Astrocyte of the cerebellum (primary cell): ENCODE results near the gene JAML.

ENCODE experiments used
- DNase-seq: peaks from one replicate; pipeline ENCODE4 v3.0.0-alpha.2; 2011; ENCODE audit warnings: low read depth
- H3K4me3 ChIP-seq: 2 replicates; pipeline ENCODE4 v1.5.1; 2011; ENCODE audit warnings: mild to moderate bottlenecking, low read depth, low read length, moderate library complexity
- in situ Hi-C: cut with HindIII; loops from 2 replicates; pipeline ENCODE4 v1.10.0; 2017; ENCODE audit warnings: low sequenced_read_pairs
- TF ChIP-seq, protein P1 (sequence below): IDR thresholded peaks from 2 replicates; pipeline ENCODE4 v1.5.1; 2012; ENCODE audit warnings: low read length, low read depth, moderate library complexity, mild to moderate bottlenecking; ENCODE audit errors: missing control alignments

Gene JAML

DNA sequence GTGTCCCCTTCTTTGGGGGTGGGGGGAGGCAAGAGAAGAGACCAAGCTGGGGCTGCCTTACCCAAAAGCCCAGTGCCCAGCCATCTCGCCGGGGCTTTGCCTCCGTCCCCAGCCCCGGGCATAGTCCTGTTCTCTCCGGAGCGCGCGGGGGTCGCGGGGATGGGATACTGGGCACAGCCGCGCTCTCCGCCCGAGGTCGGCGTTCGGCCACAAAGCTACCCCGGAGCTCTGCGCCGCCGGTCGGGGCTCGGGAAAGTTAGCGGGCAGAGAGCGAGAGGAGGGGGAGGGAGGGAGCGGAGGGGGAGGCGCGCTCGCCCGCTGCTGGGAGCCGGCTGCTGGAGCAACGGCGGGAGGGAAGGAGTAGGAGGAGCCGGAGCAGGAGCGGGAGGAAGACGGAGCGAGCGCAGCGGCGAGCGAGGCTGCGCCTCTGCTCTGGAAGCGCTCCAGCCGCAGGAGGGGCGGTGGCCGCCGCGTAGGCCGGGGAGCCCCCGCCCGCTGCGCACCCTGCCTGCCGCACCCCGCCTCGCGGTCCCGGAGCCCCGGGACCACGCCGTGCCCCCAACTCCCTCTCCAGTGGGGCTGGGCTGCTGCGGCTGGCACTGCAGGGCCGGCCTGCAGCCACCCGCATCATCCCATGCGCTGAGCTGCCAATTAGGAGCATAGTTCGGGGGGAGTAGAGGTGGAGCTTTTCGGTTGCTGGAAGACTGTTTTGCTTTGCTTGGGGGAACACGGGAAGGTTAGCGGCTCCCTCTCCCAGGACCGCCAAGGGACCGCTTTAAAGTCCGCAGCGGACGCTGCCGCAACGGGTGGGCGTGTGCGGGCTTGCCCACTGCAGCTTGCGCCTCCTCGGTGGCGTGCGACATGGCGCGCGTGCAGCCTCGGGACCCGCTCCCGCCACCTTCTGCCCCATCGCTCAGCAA lies 72.0 kb downstream of the JAML start, which contains the start of gene SCN4B:
SCN4B (minus strand) TSS at position 272 of the 920 bp plus-strand sequence; CDS start at position 122, 150 bp downstream.
- H3K4me3 ChIP-seq = peak within 1 kb of the TSS; percentile 43
- DNase-seq = no peak
- in situ Hi-C loops = no loop called here
- TF ChIP-seq, protein P1, sequence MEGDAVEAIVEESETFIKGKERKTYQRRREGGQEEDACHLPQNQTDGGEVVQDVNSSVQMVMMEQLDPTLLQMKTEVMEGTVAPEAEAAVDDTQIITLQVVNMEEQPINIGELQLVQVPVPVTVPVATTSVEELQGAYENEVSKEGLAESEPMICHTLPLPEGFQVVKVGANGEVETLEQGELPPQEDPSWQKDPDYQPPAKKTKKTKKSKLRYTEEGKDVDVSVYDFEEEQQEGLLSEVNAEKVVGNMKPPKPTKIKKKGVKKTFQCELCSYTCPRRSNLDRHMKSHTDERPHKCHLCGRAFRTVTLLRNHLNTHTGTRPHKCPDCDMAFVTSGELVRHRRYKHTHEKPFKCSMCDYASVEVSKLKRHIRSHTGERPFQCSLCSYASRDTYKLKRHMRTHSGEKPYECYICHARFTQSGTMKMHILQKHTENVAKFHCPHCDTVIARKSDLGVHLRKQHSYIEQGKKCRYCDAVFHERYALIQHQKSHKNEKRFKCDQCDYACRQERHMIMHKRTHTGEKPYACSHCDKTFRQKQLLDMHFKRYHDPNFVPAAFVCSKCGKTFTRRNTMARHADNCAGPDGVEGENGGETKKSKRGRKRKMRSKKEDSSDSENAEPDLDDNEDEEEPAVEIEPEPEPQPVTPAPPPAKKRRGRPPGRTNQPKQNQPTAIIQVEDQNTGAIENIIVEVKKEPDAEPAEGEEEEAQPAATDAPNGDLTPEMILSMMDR = no peak

DNA sequence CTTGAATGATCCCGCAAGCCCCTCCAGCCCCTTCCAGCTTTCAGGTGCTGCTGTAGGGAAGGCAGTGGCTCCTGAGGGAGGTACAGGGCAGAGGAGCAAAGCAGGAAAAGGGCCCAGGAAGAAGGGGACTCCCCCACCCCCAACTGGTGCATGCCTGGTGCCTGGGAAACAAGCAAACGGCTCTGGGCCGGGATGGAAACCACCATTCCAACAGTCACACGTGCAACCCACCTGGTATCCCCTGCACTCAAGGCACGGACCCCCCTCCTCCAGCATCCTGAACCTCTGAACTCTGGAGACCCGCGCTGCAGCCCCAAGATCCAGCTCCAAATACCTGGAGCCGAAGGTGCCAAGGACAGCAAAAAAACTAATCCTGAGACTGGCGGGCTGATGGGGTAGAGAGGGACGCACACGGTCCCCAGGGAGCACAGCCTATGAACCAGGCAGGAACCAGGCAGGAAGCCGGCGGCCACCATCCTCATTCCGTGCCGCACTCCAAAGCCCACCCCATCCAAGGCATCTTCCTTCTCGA lies 72.7 kb downstream of the JAML start:
- DNase-seq = no peak
- in situ Hi-C loops = no loop called here
- peak overlapping the region; percentile 43 for H3K4me3 ChIP-seq
- TF ChIP-seq, protein P1 = no peak

DNA sequence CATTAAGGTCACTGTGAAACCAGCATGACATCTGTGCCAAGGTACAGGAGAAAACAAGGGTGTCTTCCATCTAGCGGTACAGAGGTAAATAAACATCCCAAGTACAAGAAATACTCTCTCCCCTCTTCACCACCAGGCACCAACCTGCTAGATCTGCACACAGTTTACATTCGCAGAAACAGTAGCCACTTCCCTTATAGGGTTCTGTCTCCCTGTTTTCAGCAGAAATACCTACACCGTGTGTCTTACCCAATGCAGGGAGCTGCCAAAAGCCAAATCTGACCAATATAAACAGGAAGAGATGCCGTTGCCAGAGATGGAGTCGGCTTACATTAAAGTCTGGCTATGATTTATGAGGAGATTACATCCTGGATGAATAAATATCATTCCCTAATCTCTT lies 73.4 kb downstream of the JAML start:
- in situ Hi-C loops = no loop called here
- no peak overlapping the region for H3K4me3 ChIP-seq
- no peak for DNase-seq
- TF ChIP-seq, protein P1 = no peak

DNA sequence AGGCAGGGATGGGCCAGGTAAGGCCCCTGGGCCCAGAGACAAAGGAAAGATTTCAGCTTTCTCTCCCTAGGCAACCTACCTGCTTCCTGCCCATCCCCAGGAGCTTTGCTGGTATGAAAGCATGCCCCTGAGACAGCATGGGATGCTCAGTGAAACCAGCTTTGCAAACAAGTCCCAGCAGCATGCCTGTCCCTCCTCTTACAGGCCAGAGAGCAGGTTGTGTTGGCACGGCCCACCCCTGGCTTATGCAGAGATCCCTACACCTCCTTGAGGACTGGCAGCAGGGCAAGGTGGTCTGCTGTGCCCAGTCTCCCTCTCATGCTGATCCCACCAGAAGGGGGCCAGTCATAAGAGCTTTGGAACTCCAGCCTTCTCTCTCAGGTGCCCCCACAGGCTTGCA lies 75.3 kb downstream of the JAML start:
- in situ Hi-C loops = loop anchor here (5.0 kb wide), 1 partner anchor 93 kb away; no protein-coding TSS in a partner anchor

DNA sequence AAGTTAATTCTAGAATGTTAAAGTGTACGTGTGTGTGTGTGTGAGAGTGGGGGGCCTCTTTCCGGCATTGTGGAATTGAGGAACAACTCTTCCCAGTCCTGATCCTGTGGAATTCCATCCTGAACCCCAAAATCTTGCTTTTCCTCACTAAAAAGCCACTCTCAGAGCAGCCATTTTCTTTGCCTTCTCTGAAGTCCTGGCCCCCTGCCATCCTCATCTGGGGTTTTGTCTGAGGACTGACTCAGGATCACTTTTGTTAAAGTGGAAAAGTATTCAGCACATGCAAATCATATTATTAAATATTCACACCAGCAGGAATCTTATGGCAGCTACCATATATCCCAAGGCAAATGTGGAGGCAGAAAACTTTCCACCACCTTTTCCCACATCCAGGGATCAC lies 76.0 kb downstream of the JAML start:
- H3K4me3 ChIP-seq = no peak overlapping the region
- TF ChIP-seq, protein P1 = no peak
- in situ Hi-C loops = loop anchor here (5.0 kb wide), 1 partner anchor 93 kb away; no protein-coding TSS in a partner anchor
- DNase-seq = no peak

More for the DNA sequence above, 75.3 kb downstream of the JAML start:
- TF ChIP-seq, protein P1 = no peak
- H3K4me3 ChIP-seq = no peak overlapping the region
- no peak for DNase-seq

DNA sequence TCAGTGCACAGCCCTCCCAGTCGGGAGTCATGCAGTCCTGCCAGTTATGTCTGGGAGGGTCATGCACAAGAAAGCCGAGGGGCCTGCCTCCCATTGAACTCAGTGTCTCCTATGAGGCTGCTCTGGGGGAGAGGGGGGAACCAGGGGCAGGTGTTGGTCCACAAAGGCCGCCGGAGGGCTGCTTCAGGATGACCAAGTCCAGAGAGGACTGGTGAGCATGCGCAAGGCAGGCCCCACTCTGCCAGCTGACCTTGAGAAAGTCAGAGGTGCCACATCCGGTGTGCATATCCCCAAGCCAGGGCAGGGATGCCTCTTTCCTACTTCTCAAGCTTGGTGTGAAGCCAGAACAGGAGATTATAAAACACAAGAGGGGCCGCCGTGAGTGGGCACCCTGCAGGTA lies 76.6 kb downstream of the JAML start:
- no peak for DNase-seq
- TF ChIP-seq, protein P1 = no peak
- H3K4me3 ChIP-seq = no peak overlapping the region
- in situ Hi-C loops = loop anchor here (5.0 kb wide), 1 partner anchor 94 kb away; no protein-coding TSS in a partner anchor
